NT2/D1 (cell line): ENCODE measurements around the gene ELFN1.

ENCODE experiments used
- SUZ12 ChIP-seq: IDR thresholded peaks from 2 replicates; pipeline ENCODE4 v1.6.1; 2011; ENCODE audit not compliant: insufficient read length, insufficient read depth; ENCODE audit errors: extremely low read depth
- YY1 ChIP-seq: IDR thresholded peaks from 2 replicates; pipeline ENCODE4 v1.6.1; 2011; ENCODE audit not compliant: insufficient read length, insufficient read depth

GRCh38 chr7:1644341-1645070 is 25.6 kb upstream of the ELFN1 start:
- no peak for TF ChIP-seq YY1
- no peak for TF ChIP-seq SUZ12
